ENCODE data around the gene GRID1.

Gene GRID1

DNA sequence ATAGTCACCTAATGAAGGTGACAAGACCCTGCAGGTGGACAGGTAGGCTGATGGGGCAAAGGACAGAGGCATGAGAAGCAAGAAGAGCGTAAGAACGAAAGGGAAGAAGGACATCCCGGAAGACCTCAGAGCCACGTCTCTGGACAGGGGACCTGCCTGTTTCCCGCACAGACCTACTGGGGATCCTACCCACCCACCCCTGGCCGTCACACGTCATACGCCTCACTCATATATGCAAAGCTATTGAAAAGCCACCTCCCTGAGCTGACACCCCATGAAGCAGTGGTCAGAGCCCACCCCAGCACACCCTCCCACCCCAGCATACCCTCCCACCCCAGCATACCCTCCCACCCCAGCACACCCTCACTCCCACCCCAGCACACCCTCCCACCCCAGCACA lies 140.6 kb downstream of the GRID1 start:
- TF ChIP-seq, protein P1, sequence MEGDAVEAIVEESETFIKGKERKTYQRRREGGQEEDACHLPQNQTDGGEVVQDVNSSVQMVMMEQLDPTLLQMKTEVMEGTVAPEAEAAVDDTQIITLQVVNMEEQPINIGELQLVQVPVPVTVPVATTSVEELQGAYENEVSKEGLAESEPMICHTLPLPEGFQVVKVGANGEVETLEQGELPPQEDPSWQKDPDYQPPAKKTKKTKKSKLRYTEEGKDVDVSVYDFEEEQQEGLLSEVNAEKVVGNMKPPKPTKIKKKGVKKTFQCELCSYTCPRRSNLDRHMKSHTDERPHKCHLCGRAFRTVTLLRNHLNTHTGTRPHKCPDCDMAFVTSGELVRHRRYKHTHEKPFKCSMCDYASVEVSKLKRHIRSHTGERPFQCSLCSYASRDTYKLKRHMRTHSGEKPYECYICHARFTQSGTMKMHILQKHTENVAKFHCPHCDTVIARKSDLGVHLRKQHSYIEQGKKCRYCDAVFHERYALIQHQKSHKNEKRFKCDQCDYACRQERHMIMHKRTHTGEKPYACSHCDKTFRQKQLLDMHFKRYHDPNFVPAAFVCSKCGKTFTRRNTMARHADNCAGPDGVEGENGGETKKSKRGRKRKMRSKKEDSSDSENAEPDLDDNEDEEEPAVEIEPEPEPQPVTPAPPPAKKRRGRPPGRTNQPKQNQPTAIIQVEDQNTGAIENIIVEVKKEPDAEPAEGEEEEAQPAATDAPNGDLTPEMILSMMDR (IDR thresholded peaks at IDR 0.05; ENCODE audit: extremely low read depth, insufficient read depth, missing control alignments): no peak
- in situ Hi-C loops (cut with MboI; ENCODE audit: low pct_unique_long_range_greater_than_20kb, low sequenced_read_pairs, unreplicated experiment): no loop called here
- DNase-seq (ENCODE audit: low spot score): no peak

DNA sequence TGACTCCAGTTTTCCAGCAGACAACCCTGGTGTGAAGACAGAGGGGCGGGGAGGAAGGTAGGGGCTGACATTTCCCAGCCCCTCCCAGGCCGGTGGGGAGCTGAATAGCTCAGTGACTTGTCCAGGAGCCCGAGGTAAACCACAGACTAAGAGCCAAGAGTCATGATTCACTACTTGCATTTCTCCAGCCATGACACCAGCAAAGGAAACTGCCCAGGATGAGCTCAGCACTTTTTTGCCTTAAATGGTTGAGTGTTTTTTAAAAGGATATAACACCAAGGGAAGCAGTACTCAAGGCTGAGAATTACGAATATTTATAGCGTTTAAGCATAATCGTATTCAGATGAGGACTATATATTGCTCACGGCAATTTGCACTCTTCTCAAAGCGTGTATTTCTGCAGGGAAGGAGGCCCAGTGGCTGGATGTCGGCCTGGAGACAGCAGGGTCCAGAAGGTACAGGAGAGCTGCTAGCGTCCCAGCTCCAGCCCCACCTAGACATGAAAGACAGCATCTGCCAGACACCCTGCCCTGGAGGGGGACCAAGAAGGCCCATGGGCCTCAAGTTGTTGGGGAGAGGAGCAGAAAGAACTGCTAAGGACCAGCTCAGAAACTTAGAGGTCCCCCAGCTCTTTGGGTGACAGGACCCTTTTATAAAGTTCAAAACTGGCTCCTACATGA lies 141.4 kb downstream of the GRID1 start:
- in situ Hi-C loops (cut with MboI; ENCODE audit: low pct_unique_long_range_greater_than_20kb, low sequenced_read_pairs, unreplicated experiment): no loop called here
- no peak for DNase-seq (ENCODE audit: low spot score)
- TF ChIP-seq, protein P1 (IDR thresholded peaks at IDR 0.05; ENCODE audit: extremely low read depth, insufficient read depth, missing control alignments): no peak

DNA sequence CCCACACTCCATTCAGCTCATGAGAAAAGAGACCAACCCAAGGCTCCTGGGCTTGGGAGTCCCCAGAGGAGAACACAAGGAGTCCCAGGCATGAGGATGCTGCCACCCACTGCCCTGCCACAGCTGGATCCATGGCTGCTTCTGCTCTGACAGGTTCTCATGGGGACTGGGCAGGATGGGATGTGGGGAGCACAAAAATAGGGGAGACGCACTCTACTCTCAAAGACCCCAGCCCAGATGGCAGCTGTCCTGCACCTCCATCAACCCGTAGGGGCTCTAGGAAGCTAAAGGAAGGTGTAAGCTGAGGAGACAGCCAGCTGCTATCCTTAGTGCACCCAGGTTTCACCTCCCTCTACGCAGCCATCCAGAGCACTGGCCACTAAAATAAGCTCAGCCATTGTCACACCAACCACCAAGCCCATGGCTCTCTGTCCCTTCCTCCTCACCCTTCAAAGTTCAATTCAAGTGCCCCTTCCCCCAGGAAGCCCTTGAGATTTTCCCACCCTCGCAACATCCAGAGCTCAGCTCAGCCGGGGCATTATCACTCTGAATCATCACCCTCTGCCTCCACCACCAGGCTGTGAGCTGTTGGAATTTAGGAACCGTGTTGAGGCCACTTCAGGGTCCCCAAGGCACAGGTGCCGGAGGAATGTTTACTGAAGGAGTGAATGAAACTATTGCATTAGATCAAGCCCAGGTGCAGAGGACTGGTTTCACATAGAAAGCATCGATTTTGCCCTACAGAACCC lies 142.1 kb downstream of the GRID1 start:
- TF ChIP-seq, protein P1 (IDR thresholded peaks at IDR 0.05; ENCODE audit: extremely low read depth, insufficient read depth, missing control alignments): no peak
- in situ Hi-C loops (cut with MboI; ENCODE audit: low pct_unique_long_range_greater_than_20kb, low sequenced_read_pairs, unreplicated experiment): no loop called here
- no peak for DNase-seq (ENCODE audit: low spot score)

DNA sequence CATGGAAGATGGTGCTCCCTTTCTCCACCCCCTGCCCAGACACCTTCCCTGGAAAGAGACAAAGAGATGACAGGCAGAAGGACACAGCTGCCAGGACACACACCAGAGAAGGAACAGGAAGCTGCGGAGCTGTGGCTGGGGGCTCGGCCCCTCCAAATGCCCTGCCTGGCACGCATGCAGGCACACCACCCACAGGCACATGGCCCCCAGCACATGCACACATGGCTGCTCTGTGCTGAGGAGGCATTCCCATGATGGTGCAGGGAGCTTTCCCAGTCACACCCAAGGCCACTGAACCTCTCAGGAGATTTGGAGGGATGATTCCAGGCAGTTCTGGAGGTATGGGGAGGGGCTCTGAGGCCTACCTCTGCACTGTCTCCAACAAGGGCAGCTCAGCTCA lies 143.3 kb downstream of the GRID1 start:
- no peak for DNase-seq (ENCODE audit: low spot score)
- in situ Hi-C loops (cut with MboI; ENCODE audit: low pct_unique_long_range_greater_than_20kb, low sequenced_read_pairs, unreplicated experiment): no loop called here
- TF ChIP-seq, protein P1 (IDR thresholded peaks at IDR 0.05; ENCODE audit: extremely low read depth, insufficient read depth, missing control alignments): no peak

DNA sequence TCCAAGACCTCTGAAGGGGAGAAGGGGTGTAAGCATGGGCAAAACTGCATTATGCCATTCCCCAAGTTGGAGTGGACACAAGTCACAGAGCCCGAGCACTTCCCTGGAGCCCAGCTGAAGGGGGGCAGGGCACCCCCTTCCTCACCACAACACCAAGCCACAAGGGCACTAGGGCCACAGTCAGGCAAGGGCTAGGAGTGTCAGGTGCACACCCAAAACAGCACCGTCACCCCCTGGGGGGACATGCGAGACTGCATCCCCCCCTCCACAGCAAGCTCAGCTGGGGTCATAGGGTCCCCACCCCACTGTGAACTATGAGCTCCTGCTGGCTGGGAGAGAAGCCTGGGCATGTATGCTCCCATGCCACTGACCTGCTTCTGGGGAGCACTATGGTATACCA lies 143.9 kb downstream of the GRID1 start:
- DNase-seq (ENCODE audit: low spot score): no peak
- TF ChIP-seq, protein P1 (IDR thresholded peaks at IDR 0.05; ENCODE audit: extremely low read depth, insufficient read depth, missing control alignments): no peak
- in situ Hi-C loops (cut with MboI; ENCODE audit: low pct_unique_long_range_greater_than_20kb, low sequenced_read_pairs, unreplicated experiment): no loop called here

DNA sequence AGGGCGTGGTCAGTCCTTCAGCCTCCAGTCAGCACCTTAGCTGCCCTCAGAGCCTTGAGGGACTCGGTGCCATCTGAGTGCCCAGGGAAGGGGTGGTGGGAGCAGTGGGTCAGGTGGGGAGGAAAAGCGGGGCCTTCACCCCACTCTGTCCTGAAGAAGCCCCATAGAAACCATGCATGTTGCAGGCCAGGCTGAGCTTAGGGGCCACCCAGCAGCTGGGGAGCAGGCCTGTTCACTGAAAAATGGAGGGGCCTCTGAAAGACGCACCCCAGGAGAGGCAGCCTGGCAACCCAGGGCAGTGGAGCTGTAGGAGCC lies 144.3 kb downstream of the GRID1 start:
- in situ Hi-C loops (cut with MboI; ENCODE audit: low pct_unique_long_range_greater_than_20kb, low sequenced_read_pairs, unreplicated experiment): no loop called here
- DNase-seq (ENCODE audit: low spot score): no peak
- TF ChIP-seq, protein P1 (IDR thresholded peaks at IDR 0.05; ENCODE audit: extremely low read depth, insufficient read depth, missing control alignments): no peak
